ENCODE results near the gene CNTNAP3.
"Not testable (repeated sequence)": the region's sequence is repeated elsewhere in the genome, so short reads cannot be mapped to it uniquely, and the experiment has no call there.

The CNTNAP3 gene

DNA sequence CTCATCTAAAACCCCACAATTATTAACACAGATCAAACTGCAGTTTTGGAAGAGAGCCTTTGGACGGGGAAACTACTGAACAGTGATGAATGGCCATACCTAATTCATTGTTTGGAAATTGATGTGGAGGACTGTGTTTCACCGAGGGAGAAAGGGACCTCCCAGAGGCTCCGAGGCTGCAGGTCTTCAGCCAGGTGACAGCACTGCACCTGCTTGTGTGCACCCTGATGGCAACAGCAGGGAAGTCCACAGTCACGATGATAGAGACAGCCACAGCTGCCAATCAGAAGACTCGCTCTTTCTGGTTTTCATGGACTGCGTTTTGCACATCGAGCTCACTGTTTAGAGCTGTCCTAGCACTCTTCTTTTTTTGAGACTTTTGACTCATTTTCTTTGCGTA, 214.4 kb downstream of the CNTNAP3 start:
- not testable (repeated sequence) for H3K4me3 ChIP-seq (ENCODE audit: low read length)

DNA sequence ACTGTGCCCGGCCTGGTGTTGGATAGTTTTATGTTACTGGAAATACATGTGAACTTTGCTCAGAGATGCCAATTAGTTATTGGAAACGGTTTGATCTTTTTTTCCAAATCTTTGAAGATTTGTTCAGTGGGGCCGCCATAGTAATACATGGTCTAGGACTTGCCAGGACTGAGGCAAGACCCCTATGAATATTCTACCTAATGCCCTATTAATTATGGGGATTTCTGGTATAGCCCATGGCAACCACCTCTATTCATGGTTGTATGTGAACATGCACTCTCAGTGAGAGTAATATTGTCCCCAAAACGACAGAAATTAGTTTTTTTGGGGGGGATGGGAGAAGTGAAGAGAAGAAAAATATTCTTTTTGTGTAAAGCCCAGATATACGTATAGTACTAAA, 220.3 kb downstream of the CNTNAP3 start:
- not testable (repeated sequence) for H3K4me3 ChIP-seq (ENCODE audit: low read length)

DNA sequence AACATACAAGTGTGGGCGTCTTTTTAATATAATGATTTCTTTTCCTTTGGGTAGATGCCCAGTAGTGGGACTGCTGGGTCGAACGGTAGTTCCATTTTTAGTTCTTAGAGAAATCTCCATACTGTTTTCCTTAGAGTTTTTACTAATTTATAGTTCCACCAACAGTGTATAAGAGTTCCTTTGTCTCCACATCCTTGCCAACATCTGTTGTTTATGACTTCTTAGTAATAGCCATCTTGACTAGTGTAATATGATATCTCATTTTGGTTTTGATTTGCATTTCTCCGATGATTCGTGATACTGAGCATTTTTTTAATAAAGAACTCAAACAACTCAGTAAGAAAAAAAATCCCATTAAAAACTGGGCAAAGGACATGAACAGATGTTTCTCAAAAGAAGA, 225.0 kb downstream of the CNTNAP3 start:
- not testable (repeated sequence) for H3K4me3 ChIP-seq (ENCODE audit: low read length)

DNA sequence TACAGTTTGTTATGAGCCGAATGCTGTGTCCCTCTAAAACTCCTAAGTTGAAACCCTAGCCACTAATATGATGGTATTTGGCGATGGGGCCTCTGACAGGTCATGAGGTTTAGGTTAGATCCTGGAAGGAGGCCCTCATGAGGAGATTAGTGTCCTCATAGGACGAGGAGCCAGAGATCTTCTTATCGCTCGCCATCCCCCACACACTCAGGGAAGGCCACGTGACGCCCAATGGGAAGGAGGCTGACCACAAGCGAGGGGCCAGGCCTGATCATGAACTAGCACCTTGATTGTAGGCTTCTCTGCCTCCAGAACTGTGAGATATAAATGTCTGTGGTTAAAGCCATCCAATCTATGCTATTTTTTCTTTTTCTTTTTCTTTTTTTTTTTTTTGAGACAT, 233.5 kb downstream of the CNTNAP3 start:
- not testable (repeated sequence) for H3K4me3 ChIP-seq (ENCODE audit: low read length)

DNA sequence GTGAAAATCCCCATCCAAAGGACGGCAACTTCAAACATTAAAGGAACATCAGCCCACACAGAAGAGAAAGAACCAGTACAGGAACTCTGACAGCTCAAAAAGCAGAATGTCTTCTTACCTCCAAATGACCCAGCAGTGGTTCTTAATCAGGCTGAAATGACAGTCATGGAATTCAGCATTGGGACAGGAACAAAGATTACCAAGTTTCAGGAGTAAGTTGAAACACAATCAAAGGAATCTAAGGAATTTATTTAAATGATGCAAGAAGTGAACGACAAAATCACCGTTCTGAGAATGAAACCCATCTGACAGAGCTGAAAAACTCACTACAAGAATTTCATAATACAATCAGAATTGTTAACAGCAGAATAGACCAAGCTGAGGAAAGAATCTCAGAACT, 241.1 kb downstream of the CNTNAP3 start:
- H3K4me3 ChIP-seq (ENCODE audit: low read length) = not testable (repeated sequence)

DNA sequence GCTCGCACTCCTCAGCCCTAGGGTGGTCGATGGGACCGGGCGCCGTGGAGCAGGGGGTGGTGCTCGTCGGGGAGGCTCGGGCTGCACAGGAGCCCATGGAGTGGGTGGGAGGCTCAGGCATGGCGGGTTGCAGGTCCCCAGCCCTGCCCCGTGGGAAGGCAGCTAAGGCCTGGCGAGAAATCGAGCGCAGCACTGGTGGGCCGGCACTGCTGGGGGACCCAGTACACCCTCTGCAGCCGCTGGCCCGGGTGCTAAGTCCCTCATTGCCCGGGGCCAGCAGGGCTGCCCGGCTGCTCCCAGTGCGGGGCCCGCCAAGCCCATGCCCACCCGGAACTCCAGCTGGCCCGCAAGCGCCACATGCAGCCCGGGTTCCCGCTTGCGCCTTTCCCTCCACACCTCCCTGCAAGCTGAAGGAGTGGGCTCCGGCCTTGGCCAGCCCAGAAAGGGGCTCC, 245.6 kb downstream of the CNTNAP3 start:
- H3K4me3 ChIP-seq (ENCODE audit: low read length) = not testable (repeated sequence)

DNA sequence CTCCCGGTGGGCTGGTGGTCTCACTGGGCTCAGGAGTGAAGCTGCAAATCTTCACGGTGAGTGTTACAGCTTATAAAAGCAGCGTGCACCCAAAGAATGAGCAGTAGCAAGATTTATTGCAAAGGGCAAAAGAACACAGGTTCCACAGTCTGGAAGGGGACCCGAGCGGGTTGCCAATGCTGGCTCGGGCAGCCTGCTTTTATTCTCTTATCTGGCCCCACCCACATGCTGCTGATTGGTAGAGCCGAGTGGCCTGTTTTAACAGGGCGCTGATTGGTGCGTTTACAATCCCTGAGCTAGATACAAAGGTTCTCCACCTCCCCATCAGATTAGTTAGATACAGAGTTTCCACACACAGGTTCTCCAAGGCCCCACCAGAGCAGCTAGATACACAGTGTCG, 246.2 kb downstream of the CNTNAP3 start:
- H3K4me3 ChIP-seq (ENCODE audit: low read length) = not testable (repeated sequence)

DNA sequence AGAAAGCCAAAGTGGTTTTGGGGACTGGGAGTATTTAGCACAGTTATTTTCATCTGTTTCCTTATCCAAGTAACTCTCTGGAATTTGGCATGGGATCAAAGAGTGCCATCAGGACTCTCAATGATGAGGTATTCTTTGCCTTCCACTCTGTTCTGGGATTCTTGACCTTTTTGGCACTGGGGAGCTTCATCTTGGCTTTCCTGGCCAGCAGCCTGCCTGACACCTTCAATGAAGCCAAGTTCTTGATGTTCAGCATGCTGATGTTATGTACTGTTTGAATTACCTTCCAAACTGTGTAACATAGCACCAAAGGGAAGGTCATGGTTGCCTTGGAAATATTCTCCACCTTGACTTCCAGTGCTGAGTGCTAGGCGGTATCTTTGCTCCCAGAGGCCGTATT, 248.8 kb downstream of the CNTNAP3 start:
- not testable (repeated sequence) for H3K4me3 ChIP-seq (ENCODE audit: low read length)

DNA sequence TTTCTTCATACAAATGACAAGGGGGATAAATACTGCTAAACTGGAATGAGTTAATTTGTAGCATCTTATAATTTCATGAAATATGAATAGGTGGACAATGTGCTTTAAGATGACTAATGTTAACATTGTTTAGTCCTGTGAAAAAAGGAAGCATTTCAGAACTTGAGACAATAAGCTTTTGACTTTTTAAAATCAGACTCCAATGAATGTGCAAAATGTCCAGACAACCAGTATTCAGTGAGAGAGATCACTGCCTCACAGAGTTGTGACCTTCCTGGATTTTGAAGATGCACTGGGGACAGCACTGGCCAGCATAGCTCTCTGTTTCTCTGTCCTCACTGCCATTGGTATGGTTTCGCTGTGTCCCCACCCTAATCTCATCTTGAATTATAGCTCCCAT, 249.7 kb downstream of the CNTNAP3 start:
- not testable (repeated sequence) for H3K4me3 ChIP-seq (ENCODE audit: low read length)

DNA sequence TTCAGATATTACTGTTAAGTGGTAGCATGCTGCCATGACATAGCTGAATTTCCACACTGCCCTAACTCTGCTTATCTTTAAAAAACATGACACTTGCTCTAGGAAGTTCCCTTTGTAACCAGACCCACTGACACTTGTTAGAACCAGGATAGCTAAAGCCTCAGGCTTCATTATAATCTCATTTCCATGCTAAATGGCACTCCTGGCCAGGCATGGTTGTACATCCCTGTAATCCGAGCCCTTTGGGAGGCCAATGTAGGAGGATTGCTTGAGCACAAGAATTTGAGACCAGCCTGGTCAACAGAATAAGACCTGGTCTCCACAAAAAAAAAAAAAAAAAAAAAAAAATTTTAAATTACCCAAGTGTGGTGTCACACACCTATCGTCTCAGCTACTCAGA, 254.1 kb downstream of the CNTNAP3 start:
- H3K4me3 ChIP-seq (ENCODE audit: low read length) = not testable (repeated sequence)

DNA sequence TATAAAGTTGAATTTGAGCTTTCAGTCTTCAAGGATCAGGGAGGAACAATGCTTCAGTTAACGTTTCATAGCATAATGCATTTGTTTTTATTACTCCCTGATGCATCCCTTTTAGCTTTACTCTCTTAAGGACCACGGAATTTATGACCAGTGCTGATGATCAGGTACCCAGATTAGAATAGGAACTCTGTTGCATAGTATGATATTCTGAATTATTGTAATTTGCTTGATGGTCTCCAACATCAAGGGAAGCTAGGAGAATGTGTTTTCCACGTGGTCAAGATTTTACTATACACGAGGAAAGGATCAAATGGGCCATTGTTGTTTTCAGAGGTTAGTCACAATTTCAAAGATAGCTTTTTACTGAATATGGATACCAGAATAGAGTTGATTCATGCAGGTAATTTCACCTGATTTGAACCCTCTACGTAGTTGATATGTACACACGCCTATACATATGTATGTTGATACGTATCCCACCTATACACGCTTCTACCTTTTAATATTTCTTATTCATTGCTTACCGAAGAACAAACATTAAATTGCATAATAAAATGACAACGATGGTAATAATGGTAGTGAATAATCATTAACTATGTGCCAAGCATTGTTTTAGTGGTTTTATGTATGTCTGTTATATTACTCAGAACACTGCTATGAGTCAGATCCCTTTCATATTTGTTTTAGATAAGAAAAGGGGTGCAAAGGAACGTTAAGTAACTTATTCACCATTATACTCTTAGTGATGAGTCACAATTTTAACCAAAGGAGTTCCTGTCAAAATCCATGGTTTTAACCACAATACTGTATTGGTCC, 257.6 kb downstream of the CNTNAP3 start:
- H3K4me3 ChIP-seq (ENCODE audit: low read length) = not testable (repeated sequence)

DNA sequence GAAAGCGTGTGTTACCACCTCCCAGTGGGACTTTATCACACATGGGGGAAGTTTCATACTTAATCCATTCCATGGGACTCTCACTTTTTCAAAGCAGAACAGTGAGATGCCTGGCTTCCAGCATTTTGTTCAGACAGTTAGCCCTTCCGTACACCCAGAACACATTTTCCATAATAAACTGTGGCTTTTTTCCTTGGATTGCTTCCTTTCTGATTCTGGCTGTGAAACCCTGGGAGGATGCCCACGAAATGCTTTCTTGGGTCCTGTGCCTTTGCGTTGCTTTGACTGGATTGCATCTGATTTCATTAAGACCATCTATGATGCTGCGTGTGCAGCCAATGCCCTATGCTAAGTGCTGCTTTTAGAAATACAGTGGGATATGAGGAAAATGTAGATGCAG, 259.1 kb downstream of the CNTNAP3 start:
- H3K4me3 ChIP-seq (ENCODE audit: low read length) = not testable (repeated sequence)

DNA sequence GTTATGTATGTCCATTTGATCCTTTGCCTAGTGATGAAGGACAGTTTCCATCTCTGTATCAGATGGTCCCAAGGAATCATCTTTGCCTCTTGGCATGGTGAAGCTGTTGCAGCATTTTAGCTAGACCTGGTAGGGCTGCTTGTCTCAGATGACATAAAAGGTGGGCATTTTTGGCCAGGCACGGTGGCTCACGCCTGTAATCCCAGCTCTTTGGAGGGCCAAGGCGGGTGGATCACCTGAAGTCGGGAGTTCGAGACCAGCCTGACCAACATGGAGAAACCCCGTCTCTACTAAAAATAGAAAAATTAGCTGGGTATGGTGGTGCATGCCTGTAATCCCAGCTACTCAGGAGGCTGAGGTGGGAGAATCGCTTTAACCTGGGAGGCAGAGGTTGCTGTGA, 259.8 kb downstream of the CNTNAP3 start:
- not testable (repeated sequence) for H3K4me3 ChIP-seq (ENCODE audit: low read length)

DNA sequence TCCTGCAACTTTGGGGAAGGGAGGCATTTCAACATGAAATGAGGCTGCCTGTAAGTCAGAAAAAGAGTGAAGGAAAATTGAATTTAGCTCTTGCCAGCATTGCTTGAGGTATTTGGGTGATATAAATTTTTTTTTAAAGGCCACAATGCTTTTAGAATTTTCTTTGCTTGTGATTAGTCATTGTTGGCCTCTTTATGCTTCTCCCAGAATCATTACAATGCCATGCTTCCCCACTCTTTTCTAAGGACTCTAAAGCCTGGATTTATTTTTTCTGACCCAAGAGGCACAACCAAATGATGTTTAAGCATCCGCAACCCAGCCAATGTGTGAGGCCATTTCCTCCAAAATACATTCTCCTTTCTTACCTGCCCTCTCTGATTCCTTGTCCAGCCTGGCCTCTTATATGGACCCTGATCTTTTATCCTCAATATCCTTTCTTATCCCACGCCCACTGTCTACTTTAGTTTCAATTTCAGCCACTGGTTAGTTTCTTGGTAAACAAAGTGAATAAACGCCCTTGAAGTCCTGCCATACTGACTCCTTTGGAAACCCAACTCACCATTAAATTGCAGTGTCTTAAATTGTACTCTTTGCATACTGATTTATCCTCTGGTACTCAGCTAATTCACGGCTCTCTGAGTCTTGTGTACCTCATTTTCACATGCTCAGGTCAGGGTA, 261.9 kb downstream of the CNTNAP3 start:
- H3K4me3 ChIP-seq (ENCODE audit: low read length) = not testable (repeated sequence)

Data from GM08714 (cell line).